ENCODE data around the gene C12orf43.

GRCh38 chr12:120982659-120983058 lies 33.6 kb downstream of the C12orf43 start:
- TF ChIP-seq CTCF (conservative IDR thresholded peaks at IDR 0.05; ENCODE audit: low read depth, low read length) (no peak), MXI1 (IDR thresholded peaks at IDR 0.05; ENCODE audit: borderline replicate concordance, low read depth, low read length) (no peak), MAFK (IDR thresholded peaks at IDR 0.05; ENCODE audit: low read depth, low read length) (no peak), MAZ (IDR thresholded peaks at IDR 0.05; ENCODE audit: borderline replicate concordance, low read depth, low read length) (no peak), POLR2A (IDR thresholded peaks at IDR 0.05; ENCODE audit: low read depth, low read length) (no peak), SMC3 (IDR thresholded peaks at IDR 0.05; ENCODE audit: low read depth, low read length) (no peak), CHD1 (IDR thresholded peaks at IDR 0.05; ENCODE audit: low read depth, low read length) (no peak)
